A549 treated with CpdA at 1 μM for 4 hours (cell line): Measurements from ENCODE around the gene EMC6. TPM values are rescaled to one million over a fixed set of nuclear protein-coding genes. Genes with fewer than 3 reads are reported as not detected.

Experiments used
- total RNA-seq: library from RNA; stranded (reverse); fragments of 200-300 nt; extraction: Qiagen RNA extraction; gene quantifications from 5 replicates; pipeline ENCODE4 v1.2.3, GENCODE V29; 2022; ENCODE audit warnings: low read depth

The EMC6 gene
- total RNA-seq, result 118 to 170 TPM (median 161 TPM) in 5 replicates

DNA sequence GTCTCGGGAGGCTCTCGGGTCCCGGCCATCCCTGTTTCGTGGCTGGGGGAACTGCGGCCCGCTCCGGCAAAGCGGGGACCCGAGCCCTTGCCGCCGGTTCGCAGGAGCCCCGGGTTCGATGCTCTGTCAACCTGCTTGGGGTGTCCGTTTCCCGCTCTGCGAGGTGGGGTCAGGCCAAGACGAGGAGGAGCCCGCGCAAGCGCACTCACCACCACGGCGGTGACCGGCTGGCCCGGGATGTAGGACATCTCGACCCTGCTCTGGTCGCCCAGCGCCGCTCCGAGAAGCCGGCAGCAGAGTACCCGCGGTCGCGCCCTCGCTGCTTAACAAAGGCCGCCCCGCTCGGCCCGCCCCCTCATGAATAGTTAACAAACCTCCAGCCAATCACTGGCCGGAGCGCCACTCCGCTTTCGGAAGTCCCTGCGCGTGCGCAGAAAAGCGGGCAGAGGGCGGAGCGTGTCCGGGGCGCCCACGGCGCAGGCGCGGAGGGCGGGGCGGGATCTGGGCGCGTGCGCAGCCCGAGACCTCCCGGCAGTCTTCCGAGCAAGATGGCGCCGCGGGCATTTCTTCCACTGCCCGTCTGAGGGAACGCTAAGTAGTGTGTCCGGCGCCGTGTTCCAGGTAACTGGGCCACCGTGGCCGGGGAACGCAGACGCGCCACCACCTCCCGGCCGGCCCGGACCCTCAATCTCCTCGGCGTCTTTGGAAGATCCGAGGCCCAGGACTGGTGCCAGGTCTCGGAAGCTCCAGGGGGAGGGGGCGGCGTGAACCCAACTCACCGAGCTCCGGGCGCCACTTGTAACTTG is at the start of gene EMC6, which contains the start of gene TAX1BP3:
Gene EMC6, plus strand, starts transcription at position 534 of the 806 bp plus-strand sequence. CDS start 335 bp downstream, outside the sequence.
Gene TAX1BP3, minus strand, starts transcription at position 300 of the 806 bp plus-strand sequence. Its CDS starts 52 bp downstream, at position 248.

DNA sequence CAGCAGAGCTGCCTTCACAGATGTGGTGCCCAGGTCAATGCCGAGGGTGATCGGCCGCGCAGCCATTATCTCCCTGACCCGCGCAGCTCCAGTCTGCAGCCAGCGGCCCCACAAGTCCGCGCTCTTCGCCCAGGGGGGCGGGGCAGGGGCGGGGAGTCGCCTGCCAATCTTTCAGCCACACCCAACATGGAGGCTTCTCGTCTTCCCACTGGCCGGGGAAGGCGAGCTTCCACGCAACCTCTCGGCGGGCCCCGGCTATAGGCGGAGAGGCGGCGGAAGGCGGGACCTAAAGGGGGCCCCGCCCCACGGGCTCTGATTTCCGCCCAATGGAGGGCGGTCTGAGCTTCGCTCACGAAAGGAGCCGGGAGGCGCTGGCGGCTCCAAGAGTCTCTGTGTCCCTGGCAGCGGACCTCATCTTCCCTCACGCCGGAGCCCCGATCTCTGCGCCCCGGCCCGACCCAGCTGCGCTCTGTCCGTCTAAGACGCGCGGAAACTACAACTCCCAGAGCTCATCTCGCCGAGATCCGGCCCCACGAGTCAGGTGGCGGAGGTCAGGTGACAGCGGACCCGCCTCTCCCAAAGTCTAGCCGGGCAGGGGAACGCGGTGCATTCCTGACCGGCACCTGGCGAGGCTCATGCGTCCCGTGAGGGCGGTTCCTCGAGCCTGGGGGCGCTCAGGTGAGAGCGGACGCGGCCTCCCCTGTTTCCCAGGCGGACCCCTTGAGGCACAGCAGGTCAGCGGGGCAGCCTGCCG is 32.3 kb upstream of the EMC6 start, which contains the start of the genes CTNS and SHPK:
Gene CTNS, plus strand, starts transcription at position 607 of the 754 bp plus-strand sequence. CDS start 3,447 bp downstream, outside the sequence.
Gene SHPK, minus strand, starts transcription at position 97 of the 754 bp plus-strand sequence. Its CDS starts 31 bp downstream, at position 66.

DNA sequence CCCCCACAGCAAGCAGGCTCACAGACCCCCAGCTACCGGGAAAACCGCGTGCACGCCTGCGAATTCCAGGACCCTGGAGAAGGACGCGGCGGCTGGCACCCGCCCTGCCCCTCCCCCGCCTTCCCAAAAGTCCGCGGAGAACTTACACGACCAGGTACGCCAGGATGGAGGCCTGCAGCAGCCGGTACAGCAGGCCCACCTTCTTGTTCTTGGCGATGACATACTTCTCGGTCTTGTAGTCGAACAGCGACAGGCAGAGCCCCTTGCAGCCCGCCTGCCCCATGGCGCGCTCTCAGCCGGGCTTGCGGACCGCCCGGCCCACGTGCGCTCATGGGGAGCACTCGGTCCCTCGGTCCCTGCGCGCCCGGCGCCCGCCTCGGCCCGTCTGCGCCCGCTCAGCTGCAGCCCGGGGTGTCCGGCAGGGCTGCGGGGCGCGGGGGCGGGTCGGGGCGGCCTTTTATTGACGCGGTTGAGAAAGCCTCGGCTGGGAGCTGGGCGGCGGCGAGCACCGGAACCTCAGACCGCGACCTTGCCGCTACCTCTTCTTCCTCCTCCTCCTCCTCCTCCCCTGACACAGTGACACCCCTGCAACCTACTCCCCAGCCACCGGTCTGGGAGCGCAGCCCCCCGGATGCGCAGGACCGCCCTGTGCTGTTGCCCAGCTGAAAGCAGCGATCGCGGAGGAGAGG is 27.3 kb downstream of the EMC6 start, which contains the start of gene P2RX5:
Gene P2RX5, minus strand, starts transcription at position 433 of the 689 bp plus-strand sequence. Its CDS starts 150 bp downstream, at position 283.

Other genes starting within 250 kb of the EMC6 start
- not detected in 5 replicates for gene OR1E2, start 235.0 kb upstream of the EMC6 start, total RNA-seq
- gene SPATA22, start 197.0 kb upstream of the EMC6 start, total RNA-seq, result not detected in 5 replicates
- not detected in 5 replicates for gene ASPA, start 192.8 kb upstream of the EMC6 start, total RNA-seq
- 0.36 to 0.67 TPM (median 0.41 TPM) in 5 replicates for gene TRPV3, start 111.0 kb upstream of the EMC6 start, total RNA-seq
- gene TRPV1, start 59.4 kb upstream of the EMC6 start, total RNA-seq, result 4.0 to 5.2 TPM (median 4.2 TPM) in 5 replicates
- gene SHPK, start 32.6 kb upstream of the EMC6 start, total RNA-seq, result 12.9 to 17.0 TPM (median 15.3 TPM) in 5 replicates
- gene CTNS, start 32.1 kb upstream of the EMC6 start, total RNA-seq, result 14.1 to 15.9 TPM (median 15.1 TPM) in 5 replicates
- 257 to 327 TPM (median 309 TPM) in 5 replicates for gene TAX1BP3, start 234 bp upstream of the EMC6 start, total RNA-seq
- 15.8 to 26.5 TPM (median 23.2 TPM) in 5 replicates for gene P2RX5, start 27.3 kb downstream of the EMC6 start, total RNA-seq
- gene HASPIN, start 55.1 kb downstream of the EMC6 start, total RNA-seq, result 13.5 to 15.9 TPM (median 14.0 TPM) in 5 replicates
- gene ITGAE, start 132.4 kb downstream of the EMC6 start, total RNA-seq, result 88.2 to 98.4 TPM (median 97.4 TPM) in 5 replicates
- 28.5 to 34.7 TPM (median 31.2 TPM) in 5 replicates for gene NCBP3, start 177.4 kb downstream of the EMC6 start, total RNA-seq
- 14.9 to 16.2 TPM (median 15.7 TPM) in 5 replicates for gene CAMKK1, start 224.2 kb downstream of the EMC6 start, total RNA-seq
- gene P2RX1, start 247.7 kb downstream of the EMC6 start, total RNA-seq, result 0.03 TPM in 1 of 5 replicates, not detected in the others